Urothelium cell line (cell line): ENCODE measurements around the gene FBLN5.
"Not testable (repeated sequence)": the region's sequence is repeated elsewhere in the genome, so short reads cannot be mapped to it uniquely, and the experiment has no call there.

Experiments
- DNase-seq: peaks from one replicate; pipeline ENCODE4 v3.0.0; 2011; ENCODE audit warnings: low spot score, mixed read lengths
- FAIRE-seq: peaks from 2 replicates; lab custom pipeline; 2011; peaks lifted over from hg19 to GRCh38; lab: Jason Lieb, UNC

The FBLN5 gene

DNA sequence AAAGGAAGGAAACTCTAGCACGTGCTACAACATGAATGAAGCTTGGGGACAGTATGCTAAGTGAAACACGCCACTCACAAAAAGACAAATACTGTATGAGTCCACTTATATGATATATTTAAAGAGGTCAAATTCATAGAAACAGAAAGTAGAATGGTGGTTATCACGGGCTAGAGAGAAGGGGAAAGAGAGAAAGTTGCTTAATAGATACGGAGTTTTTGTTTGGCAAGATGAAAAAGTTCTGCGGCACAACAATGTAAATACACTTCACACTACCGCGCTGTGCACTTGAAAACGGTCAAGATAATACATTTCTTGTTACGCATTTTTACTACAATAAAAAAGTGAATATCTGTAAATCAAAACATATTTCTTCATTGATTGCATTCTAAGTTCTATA lies 37.3 kb downstream of the FBLN5 start:
- DNase-seq (no peak), FAIRE-seq (no peak)

DNA sequence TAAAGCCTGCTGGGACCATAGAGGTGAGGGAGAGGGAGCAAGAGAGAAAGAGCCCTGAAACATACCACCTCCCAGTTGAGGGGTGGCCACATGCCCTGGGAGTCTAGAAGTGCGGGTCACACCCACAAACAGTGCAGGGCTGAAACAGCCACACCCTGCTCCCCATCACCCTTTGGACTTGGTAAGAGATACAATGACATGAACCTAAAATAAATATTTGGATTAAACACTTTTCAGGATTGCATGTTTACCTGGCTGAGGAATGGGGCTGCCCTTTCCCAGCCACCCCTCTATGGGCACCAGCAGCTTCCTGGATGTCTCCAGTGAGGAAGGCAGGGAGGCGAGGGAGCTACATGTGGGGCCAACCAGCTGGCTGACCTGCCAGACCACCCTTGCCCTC lies 41.1 kb downstream of the FBLN5 start:
- DNase-seq, result no peak
- FAIRE-seq, result no peak

DNA sequence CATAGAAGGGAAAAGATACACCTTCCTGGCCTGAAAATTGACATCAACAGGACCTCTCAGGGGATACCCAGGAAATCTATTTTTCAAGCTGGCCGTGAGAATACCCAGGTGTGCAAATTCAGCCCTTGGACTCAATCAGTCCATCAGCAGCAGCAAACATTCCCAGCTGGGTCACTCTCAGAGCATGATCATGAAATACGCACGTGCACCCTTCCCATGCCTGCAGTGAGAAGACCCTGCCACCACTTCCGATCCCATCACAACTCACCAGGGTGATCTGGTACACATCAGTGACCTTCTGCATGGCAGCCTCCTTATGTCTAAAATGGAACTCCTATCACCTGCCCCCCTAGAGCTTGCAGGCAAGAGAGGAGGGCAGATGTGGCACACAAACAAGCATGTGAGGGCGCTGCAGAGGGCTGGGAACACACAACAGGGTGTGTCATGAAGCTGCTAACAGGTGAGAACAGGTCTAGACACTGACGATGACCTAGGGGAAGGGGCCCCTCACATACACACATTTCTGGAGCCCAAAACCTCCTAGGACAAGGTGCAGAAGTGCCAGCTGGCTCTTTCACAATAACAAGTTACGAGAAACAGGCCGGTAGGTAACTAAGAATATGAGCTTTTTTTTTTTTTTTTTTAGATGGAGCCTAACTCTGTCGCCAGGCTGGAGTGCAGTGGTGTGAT lies 42.4 kb downstream of the FBLN5 start:
- DNase-seq, result no peak
- FAIRE-seq, result no peak

DNA sequence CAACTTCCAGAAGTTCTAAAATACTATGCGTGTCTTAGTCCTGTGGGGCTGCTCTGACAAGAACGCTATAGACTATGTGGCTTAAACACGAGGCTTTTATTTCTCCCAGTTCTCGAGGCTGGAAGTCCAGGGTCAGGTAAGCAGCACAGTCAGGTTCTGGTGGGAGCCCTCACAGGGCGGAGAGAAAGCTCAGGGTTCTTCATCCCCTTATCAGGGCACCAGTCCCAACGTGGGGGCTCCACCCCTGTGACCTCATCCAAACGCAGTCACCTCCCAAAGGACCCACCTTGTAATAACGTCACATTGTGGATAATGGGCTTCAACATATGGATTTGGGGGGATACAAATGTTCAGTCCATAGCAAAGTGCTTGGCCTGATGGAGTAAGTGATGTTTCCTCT lies 43.0 kb downstream of the FBLN5 start:
- no peak for DNase-seq
- FAIRE-seq, result no peak

DNA sequence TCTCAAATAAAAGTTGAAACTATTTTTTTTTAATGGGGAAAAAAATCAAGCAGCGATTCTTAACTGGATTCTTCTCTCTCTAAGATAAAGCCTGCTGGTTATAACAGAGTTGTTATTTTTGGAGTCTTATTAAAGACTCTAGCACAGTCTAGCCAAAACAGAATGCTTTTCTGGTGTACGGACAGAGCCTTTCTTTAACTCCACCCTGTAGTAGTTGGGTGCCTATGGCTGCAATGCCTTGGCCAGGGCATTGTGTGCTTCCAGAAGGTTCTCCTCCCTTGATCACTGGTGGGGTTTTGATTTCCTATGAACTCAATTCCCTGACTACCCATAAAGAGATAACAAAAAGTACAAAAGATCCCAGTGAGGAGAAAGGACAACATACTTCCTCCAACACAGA lies 44.4 kb downstream of the FBLN5 start:
- DNase-seq, result no peak
- no peak for FAIRE-seq

DNA sequence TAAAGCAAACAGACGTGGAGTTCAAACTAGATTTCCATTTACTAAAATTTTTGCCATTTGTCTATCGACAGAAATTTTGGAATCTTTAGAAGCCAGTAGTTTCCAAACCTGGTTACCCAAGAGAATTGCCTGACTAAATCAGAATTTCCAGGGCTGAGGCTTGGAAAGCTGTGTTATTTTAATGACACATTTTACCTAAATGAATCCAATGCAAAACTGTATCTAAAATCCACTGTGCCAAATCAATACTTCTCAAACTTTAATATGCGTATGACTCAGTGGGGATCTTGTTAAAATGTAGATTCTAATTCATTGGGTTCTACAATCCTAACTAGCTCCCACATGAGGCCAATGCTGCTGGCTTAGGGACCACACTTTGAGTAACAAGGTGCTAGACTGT lies 45.2 kb downstream of the FBLN5 start:
- DNase-seq (no peak), FAIRE-seq (no peak)

DNA sequence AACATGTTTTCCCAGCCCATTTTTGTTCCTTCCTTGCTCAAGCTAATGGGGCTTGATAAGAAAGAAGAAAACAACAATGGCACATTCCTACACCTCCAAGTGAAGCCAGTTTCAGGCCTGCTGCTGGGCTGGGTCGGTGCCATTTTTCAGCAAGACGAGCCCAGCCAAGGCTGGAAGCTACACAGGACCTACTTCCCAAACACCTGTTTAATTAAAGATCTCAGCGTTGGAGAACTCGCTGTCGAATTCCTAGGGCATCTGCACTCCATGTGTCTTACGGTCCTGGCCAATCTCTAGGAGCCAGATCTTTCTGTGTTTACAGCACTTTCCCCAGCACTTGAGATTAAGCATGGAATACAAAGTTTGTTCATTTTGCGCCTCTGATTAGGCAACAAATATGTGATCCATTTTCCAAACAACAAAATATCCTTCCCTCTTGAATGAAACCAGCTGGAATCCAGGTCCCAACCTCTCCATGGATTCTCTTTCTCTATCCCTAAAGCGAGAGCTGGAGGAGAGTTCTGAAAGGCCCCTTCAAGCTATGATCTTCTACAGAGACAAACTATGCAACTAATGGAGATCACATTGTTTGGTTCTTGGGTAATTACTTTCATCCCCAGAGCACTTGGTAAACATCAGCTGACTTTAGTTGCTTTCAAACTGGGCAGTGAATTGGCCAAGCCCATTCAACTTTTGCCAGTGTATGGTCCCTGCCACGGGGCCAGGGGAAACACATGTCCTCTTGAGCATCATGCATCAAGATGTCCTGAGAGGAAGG lies 45.9 kb downstream of the FBLN5 start:
- no peak for FAIRE-seq

DNA sequence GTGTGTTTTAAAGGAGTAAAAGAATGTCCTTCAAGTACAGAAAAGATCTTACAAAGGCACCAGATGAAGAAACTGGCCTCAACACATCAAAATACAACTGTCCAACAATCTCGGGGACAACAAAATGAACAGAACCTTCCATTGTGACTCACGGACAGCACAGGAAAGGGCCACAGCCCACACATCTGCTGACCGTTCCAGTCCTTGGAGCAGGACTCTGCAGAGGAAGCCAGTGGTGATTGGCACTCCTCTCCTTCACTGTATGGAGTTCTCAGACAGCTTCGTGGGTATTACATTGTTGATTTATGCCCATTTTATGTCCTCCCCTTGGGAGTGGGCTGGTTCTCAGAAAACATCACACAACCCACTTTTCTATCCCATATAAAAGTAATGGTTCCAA lies 47.7 kb downstream of the FBLN5 start:
- FAIRE-seq, result no peak
- no peak for DNase-seq

More for the DNA sequence above, 45.9 kb downstream of the FBLN5 start:
- no peak for DNase-seq

DNA sequence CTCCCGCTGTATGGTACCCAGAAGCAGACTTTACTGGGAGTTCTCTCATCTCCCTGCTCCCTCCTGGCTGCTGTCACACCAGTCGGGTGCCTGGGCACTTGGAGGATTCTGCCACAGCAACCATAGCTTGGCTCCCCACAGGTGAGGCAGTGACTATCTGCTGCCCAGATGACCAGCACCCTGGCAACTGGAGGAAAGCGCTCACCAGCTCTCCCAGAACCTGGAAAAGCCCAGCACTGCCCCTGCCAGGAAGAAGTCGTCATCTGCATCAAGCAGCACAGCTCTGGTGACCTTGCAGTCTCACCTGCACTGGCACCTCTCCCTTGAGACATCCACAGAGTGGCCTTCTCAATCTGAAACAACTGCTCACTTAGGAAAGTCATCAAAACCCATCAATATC lies 48.3 kb downstream of the FBLN5 start:
- DNase-seq (no peak), FAIRE-seq (no peak)

DNA sequence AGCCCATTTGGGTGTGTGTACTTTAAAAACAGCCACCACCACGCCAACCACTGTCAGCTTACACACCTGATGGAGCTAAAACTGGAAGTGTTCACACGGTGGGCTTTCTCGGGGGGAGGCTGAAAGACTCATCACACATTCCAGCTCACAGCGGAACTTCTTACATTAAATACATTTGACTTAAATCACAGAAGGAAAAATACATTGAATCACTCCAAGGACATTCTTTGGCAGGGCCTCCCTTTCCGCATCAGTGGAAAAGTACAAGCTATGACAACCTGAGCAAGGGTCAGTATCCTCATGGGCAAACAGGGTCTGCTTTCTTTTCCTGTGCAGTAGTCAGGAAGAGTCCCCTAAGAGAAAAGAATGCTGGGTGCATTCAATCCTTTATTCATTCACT lies 49.1 kb downstream of the FBLN5 start:
- FAIRE-seq (no peak), DNase-seq (no peak)

DNA sequence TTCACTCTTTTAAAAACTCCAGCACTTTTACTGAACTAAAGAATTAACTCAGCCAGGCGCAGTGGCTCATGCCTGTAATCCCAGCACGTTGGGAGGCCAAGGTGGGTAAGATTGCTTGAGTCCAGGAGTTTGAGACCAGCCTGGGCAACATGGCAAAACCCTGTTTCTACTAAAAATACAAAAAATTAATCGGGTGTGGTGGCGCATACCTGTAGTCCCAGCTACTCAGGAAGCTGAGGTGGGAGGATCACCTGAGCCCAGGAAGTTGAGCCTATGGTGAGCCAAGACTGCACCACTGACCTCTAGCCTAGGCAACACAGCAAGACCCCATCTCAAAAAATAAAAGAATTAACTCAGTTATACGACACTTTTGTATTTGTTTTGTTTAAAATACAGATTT lies 49.8 kb downstream of the FBLN5 start:
- not testable (repeated sequence) for FAIRE-seq, DNase-seq

DNA sequence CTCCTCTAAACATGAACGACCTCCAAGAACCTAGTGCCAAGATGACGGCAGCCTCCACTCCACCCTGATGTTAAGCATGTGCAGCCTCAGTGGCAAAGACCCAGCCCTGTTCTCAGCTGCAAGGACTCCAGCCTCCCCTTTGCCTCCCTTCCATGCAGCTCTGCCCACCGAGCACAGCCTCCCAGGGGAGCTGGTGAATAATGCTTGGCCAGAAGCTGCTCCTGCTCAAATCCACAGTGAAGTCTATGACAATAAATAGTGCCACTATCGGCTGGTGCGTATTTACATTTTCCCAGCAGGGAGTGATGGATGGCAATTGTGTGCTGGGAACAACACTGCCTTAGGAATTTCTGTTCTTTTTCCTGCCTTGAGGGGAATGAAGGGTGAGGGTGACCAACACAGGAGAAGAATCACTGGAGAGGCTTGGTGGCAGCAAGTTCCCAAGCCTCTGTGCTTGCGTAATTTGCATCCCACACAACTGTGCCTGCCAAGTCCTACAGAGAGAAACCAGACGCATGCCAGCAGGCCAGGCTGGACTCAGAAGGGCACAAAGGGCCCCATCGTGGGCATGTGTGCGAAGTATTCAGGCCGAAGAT lies 50.3 kb downstream of the FBLN5 start:
- FAIRE-seq (no peak), DNase-seq (no peak)

DNA sequence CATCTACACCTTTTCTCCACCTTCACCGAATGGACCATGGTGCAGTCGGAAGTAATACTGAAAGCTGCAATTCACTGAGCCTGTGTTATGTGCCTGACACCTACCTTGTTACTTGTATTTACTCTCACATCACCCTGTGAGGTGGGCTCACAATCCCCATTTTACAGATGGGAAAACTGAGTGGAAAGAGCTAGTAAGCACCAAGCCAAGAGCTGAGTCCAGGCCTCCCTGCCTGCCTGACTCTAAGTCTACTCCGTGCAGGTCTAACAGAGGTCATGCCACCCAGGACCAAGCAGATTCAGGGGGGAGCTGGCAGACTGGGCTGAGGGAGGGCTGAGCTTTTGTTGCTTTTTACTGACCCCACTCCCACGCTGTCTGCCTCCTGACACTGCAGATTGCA lies 51.1 kb downstream of the FBLN5 start:
- FAIRE-seq (no peak), DNase-seq (no peak)

DNA sequence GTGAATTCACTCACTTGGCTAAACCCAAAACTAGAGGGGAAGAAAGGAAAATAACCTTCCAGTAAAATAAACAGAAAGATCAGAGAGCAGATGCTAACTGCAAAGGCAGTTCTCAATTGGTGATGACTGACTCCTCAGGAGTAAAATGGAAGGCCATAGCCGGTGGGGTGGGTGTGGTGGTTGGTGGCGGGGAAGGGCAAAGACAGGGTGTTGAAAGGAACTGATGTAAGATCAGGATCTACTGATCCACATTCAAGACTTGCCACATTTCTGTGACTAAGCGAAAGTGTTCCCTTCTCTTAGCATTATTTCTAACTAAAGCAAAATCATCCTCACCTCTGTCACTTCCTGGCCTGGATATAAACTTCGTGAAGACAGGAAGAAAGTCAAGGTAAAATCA lies 53.8 kb downstream of the FBLN5 start:
- FAIRE-seq, result no peak
- no peak for DNase-seq

DNA sequence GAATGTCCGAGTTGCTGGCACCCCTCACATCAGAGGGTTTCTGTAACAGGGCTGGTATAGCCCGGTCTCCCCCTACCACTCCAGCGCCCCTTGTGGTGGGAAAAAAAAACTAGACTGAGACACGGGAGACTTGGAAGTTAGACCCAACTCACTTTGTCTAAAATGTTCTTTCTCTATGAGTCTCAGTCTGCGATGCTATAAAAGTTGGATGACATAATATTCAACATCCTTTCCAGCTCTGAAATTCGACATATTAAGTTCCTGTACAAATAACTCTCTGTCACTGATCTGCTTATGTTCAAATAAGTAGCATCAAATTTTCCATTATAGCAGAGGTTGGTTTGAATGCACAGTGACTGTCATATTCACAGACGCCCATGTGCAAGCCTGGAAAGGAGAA lies 54.5 kb downstream of the FBLN5 start:
- DNase-seq (no peak), FAIRE-seq (no peak)

DNA sequence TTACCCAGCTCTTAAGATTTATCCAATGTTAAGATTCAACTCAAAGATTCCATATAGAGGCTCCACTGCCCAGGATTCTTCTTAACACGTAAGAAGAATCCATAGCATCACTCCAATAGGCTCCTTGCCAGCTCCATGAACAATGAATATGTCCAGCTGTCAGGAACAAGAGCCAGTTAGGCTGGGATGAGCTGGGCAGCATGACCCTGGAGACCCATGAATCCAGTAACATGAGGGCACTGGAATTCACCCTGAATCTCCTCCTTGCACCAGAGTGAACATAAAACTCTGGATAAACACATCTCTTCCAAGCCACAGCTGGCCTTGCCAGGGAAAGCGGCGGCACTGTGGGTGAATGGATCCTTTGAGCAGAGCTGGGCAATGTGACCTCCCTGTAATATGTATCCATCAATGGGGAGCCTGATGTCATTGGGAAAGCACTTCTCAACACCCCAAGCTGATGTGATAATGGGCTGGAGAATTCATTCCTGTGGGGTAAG lies 55.7 kb downstream of the FBLN5 start:
- FAIRE-seq (no peak), DNase-seq (no peak)

DNA sequence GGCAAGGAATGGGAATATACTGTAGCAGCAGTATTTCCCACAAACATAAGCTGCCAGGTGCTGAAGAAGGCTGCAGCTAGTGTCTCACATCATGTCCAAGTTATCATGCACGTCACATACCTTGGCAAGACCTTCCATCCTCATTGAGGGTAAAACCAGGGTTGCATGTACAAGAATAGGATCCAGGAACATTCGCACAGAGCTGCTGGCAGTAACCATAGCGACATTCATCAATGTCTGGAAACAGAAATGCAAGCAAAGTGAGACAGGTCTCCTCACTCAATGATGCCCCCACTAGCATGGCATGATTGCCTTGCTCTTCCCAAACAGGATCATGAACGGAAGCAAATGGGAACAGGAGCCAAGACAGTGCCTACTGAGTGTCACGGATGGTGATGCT lies 56.4 kb downstream of the FBLN5 start:
- DNase-seq (no peak), FAIRE-seq (no peak)

DNA sequence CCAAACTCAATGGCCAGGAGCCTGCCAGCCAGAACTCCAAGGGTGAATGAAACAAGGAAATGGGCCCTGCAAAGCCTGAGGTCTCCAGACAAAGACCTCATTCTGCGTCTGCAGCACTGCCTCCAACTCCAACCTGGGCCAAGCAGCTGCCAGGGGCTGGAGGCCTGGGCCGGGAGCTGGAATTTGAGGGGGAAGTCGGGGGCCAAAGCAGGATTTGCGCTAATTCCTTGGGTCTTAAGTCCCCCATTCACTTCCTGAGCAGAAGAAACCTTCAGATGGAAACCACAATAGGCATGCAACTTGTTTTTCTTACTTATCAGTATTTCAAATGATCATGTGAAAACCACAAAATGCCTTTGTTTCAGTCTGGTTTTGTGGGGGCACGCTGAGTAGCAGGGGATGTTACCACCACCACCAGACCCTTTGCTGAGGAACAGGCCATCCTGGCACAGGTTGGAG lies 57.2 kb downstream of the FBLN5 start:
- FAIRE-seq (no peak), DNase-seq (no peak)

DNA sequence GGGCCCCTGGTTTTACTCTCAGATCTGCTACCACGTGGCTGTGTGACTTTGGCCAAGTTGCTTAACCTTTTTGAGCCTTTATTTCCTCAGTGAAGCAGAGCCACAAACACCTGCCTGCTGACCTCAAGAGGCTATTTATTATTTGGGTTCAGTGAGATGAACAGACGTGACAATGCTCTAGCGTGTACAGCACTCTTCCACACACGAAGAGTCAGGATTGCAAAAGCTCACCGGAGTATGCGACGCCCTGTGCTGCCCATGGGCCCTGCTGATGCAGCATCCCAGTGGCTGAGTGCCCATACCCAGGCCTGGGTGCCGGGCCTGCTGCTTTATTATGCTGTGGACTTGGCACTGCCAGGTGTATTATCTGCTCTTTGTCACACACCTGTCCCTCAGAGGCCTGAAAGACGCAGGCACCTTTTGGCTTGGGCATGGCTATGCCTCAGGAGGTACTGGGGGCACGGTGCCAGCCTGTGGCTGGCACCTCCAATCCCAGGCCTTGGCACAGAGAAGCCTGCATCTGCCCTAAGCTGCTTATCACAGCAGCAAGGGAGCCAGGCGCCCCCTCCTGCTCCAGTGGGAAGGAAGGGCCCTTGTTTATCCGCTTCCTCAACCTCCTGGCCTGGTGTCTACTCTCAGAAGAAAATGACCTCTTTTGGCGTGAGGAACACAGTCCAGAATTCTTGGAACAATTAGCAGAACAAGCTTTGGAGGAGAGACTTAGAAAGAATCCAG lies 57.9 kb downstream of the FBLN5 start:
- no peak for FAIRE-seq
- DNase-seq, result no peak

DNA sequence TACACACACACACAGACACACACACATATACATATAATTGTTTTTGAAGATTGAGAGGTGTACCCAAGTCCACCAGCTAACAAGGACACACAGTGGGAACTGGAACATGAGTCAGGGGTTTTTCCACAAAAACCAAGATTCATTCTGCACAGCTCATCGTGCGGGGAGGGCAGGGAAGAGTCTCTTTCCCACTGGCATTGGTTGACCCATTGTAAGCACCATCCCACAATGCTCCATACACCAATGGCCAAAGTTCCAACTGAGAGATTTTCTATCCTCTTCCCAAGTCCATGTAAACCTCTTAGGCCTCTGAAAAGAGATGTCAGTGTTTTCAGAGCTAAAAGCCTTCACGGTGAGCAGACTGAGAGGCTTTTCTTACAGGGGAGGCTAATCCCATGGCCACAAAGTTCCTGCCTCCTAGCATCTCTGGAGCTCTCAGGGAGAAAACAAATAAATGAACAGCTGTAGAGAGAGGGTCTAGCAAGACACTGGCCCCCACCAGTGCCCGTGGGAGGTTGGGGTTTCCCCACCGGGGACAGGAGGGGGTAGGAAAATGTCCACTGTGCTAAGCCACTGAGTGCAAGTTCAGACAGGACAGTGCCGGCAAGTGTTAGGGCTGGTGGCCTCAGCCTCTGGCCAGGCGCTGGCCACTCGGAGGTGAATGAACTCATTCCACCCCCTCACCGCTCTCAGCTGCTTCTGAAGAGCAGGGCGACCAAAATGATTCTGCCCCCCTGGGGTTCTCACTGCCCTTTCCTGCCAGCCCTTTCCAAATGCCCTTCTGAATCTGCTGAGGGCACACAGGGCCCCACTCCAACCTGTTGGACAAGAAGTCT lies 58.6 kb downstream of the FBLN5 start:
- DNase-seq, result no peak
- no peak for FAIRE-seq
